SU-DHL-6 (cell line): ENCODE results near the gene LTBP1.

Experiments
- CTCF ChIP-seq: fragments of 200-600 bp; sonication (generic); IDR thresholded peaks from one replicate; pipeline ENCODE4 v1.5.1; 2017; ENCODE audit warnings: antibody characterized with exemption, mild to moderate bottlenecking, low read length, moderate library complexity; ENCODE audit not compliant: insufficient read depth, poor library complexity, severe bottlenecking
- EZH2phosphoT487 ChIP-seq: fragments of 200-600 bp; sonication (generic), shearing (Covaris generic); conservative IDR thresholded peaks from 2 replicates; pipeline ENCODE4 v1.6.1; 2018; ENCODE audit warnings: mild to moderate bottlenecking, antibody characterized with exemption, low read length, moderate library complexity, mixed read lengths

DNA sequence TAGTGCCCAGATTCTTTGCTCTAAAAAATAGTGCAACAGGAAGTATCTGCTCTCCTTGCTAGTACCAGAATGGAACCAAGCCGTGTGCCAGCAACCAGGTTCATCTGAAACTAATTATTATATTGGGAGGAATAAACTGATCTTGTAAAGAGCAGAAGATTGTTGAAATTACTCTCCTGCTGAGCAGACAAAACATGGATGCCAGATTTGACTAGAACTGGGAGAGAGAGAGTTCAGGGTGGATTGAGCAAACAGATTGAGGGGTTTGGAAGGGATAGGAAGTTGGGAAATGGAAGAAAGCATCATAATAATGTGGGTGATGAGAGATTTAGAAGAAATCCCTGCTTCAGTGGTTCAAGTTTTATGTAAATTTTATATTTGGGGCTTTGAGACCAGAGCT lies 369.6 kb downstream of the LTBP1 start:
- TF ChIP-seq CTCF (no peak), EZH2phosphoT487 (no peak)
